ENCODE measurements around the gene STK39.

STK39 gene

DNA sequence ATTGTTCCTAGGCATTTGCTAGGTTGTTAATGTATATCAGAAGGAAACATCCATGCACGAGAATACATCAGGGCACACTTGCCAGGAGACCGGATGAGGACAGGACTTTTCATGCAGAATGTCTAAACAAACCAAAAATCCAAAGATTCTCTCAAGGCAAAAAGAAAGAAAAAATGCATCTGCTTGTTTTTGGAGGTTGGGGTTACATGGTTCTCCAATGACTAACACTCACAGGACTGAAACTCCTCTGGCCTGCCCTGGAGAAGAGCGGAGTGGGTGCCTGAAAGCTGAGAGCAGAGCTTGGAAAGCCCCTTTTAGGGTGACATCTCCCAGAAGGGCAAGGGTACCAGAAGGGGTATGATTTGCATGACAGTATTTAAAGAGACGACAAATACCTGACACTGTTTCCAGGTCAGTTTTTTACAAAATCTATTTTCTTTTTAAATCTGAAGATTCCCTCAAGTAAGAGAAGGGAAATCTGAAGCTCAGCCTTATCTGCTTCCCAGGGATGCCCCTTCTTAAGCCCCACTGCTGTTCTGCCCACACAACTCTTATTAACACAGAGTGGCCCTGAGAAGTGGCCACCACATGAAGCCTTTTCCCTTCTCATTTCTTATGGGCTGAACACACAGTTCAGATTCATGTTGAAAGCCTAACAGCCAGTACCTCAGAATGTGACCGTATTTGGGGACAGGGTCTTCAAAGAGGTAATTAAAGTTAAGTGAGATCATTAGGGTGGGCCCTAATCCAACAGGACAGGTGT, 216.4 kb downstream of the STK39 start:
- Histone ChIP-seq H3K9me3 (ENCODE audit: insufficient read depth, low read depth, low read length) (no peaks in the 10 kb centered on the region), H2BK12ac (ENCODE audit: low read length) (no peak overlapping the region), H3K14ac (ENCODE audit: low read length) (no peak overlapping the region), H2AK5ac (ENCODE audit: low read length) (no peak overlapping the region), H4K12ac (ENCODE audit: low read depth, low read length) (no peak overlapping the region), H3K23ac (ENCODE audit: low read length) (no peak overlapping the region), H2AFZ (ENCODE audit: insufficient read depth, low read length, poor library complexity) (no peak overlapping the region), H3K4me1 (ENCODE audit: control insufficient read depth in 1 of 2, insufficient read depth in 2 of 2, low read length in 2 of 2) (no peaks in the 10 kb centered on the region), H3K36me3 (ENCODE audit: control insufficient read depth in 1 of 2, insufficient read depth in 2 of 2, low read length in 2 of 2) (no peaks in the 10 kb centered on the region), H3K79me2 (ENCODE audit: control insufficient read depth, insufficient read depth, low read length, poor library complexity) (no peaks in the 10 kb centered on the region), H3K18ac (ENCODE audit: low read length) (no peak overlapping the region), H2BK5ac (ENCODE audit: low read depth, low read length, poor library complexity) (no peak overlapping the region), H3K4ac (ENCODE audit: low read depth, low read length) (no peak overlapping the region), H3K9ac (ENCODE audit: low read length) (no peak overlapping the region), H2BK120ac (ENCODE audit: insufficient read depth, low read length, poor library complexity) (no peak overlapping the region), H3K27me3 (ENCODE audit: insufficient read depth, low read length) (no peaks in the 10 kb centered on the region), H4K91ac (ENCODE audit: low read depth, low read length) (no peak overlapping the region), H3K4me2 (ENCODE audit: low read length) (no peak overlapping the region), H3K79me1 (ENCODE audit: low read length) (no peaks in the 10 kb centered on the region), H4K8ac (ENCODE audit: low read depth, low read length) (no peak overlapping the region), H3K27ac (ENCODE audit: low read depth, low read length) (no peak overlapping the region), H3K4me3 (ENCODE audit: low read depth, low read length) (no peak overlapping the region)
- no CpG with 5 or more reads among the region's 5 CpGs for WGBS (ENCODE audit: extremely low coverage, insufficient coverage, insufficient read length)
- no peak for DNase-seq

DNA sequence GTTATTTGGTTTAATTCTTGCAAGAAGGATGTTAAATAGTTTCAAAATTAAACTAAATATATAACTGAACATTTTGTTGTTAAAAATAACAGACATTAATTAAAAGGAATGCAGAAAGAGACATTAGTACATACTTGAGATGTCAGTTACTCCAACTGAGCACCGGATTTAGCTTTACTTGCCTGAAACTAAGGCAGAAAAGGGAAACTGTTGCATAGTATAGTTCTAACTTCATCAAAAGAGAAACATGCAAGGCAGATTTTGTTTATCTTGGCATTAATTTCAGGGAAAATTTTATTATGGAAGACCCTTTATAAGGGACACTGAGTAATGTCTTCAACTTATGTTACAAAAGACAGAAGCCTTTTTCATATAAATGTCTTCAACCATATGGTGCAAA, 218.3 kb downstream of the STK39 start:
- Histone ChIP-seq H3K36me3 (ENCODE audit: control insufficient read depth in 1 of 2, insufficient read depth in 2 of 2, low read length in 2 of 2) (no peaks in the 10 kb centered on the region), H3K4me1 (ENCODE audit: control insufficient read depth in 1 of 2, insufficient read depth in 2 of 2, low read length in 2 of 2) (no peaks in the 10 kb centered on the region), H3K79me2 (ENCODE audit: control insufficient read depth, insufficient read depth, low read length, poor library complexity) (no peaks in the 10 kb centered on the region), H2BK12ac (ENCODE audit: low read length) (no peak overlapping the region), H3K27ac (ENCODE audit: low read depth, low read length) (no peak overlapping the region), H4K8ac (ENCODE audit: low read depth, low read length) (no peak overlapping the region), H3K9me3 (ENCODE audit: insufficient read depth, low read depth, low read length) (no peaks in the 10 kb centered on the region), H3K18ac (ENCODE audit: low read length) (no peak overlapping the region), H2BK5ac (ENCODE audit: low read depth, low read length, poor library complexity) (no peak overlapping the region), H3K27me3 (ENCODE audit: insufficient read depth, low read length) (no peaks in the 10 kb centered on the region), H3K4me2 (ENCODE audit: low read length) (no peak overlapping the region), H3K23ac (ENCODE audit: low read length) (no peak overlapping the region), H4K91ac (ENCODE audit: low read depth, low read length) (no peak overlapping the region), H2BK120ac (ENCODE audit: insufficient read depth, low read length, poor library complexity) (no peak overlapping the region), H3K4ac (ENCODE audit: low read depth, low read length) (no peak overlapping the region), H2AFZ (ENCODE audit: insufficient read depth, low read length, poor library complexity) (no peak overlapping the region), H3K9ac (ENCODE audit: low read length) (no peak overlapping the region), H2AK5ac (ENCODE audit: low read length) (no peak overlapping the region), H3K79me1 (ENCODE audit: low read length) (no peaks in the 10 kb centered on the region), H3K14ac (ENCODE audit: low read length) (no peak overlapping the region), H4K12ac (ENCODE audit: low read depth, low read length) (no peak overlapping the region), H3K4me3 (ENCODE audit: low read depth, low read length) (no peak overlapping the region)
- DNase-seq, result no peak
- WGBS (ENCODE audit: extremely low coverage, insufficient coverage, insufficient read length), result no CpG with 5 or more reads among the region's 1 CpG

DNA sequence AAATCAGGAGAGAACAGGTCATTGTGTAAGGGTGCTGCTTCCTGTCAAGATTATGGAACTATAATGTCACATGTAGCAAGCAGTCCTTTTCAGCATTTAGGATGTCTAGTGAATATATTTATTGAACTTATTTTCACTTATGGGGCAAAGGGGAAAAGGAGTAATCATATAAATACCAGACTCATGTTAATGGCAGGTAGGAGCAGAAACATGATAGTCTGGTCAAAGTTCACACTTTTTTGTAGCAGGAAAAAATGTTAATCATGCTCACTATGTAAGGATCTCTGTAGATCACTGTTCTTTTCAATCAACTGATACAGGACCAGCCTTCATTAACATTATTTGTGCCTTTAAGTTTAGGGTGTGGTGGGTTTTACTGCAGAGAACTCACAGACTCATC, 219.0 kb downstream of the STK39 start:
- H3K27me3 ChIP-seq (ENCODE audit: insufficient read depth, low read length), result no peaks in the 10 kb centered on the region
- no peak overlapping the region for H3K23ac ChIP-seq (ENCODE audit: low read length)
- H3K14ac ChIP-seq (ENCODE audit: low read length), result no peak overlapping the region
- H2AFZ ChIP-seq (ENCODE audit: insufficient read depth, low read length, poor library complexity), result no peak overlapping the region
- H4K12ac ChIP-seq (ENCODE audit: low read depth, low read length), result no peak overlapping the region
- H3K4ac ChIP-seq (ENCODE audit: low read depth, low read length), result no peak overlapping the region
- H3K36me3 ChIP-seq (ENCODE audit: control insufficient read depth in 1 of 2, insufficient read depth in 2 of 2, low read length in 2 of 2), result no peaks in the 10 kb centered on the region
- no peak overlapping the region for H2BK5ac ChIP-seq (ENCODE audit: low read depth, low read length, poor library complexity)
- no peak overlapping the region for H3K4me3 ChIP-seq (ENCODE audit: low read depth, low read length)
- H2BK12ac ChIP-seq (ENCODE audit: low read length), result no peak overlapping the region
- H3K27ac ChIP-seq (ENCODE audit: low read depth, low read length), result no peak overlapping the region
- no peak overlapping the region for H4K8ac ChIP-seq (ENCODE audit: low read depth, low read length)
- no peak overlapping the region for H3K18ac ChIP-seq (ENCODE audit: low read length)
- DNase-seq, result no peak
- H3K9ac ChIP-seq (ENCODE audit: low read length), result no peak overlapping the region
- H3K79me2 ChIP-seq (ENCODE audit: control insufficient read depth, insufficient read depth, low read length, poor library complexity), result no peaks in the 10 kb centered on the region
- no peaks in the 10 kb centered on the region for H3K4me1 ChIP-seq (ENCODE audit: control insufficient read depth in 1 of 2, insufficient read depth in 2 of 2, low read length in 2 of 2)
- H4K91ac ChIP-seq (ENCODE audit: low read depth, low read length), result no peak overlapping the region
- H2BK120ac ChIP-seq (ENCODE audit: insufficient read depth, low read length, poor library complexity), result no peak overlapping the region
- H3K4me2 ChIP-seq (ENCODE audit: low read length), result no peak overlapping the region
- no peak overlapping the region for H2AK5ac ChIP-seq (ENCODE audit: low read length)
- no peaks in the 10 kb centered on the region for H3K79me1 ChIP-seq (ENCODE audit: low read length)
- no peaks in the 10 kb centered on the region for H3K9me3 ChIP-seq (ENCODE audit: insufficient read depth, low read depth, low read length)

DNA sequence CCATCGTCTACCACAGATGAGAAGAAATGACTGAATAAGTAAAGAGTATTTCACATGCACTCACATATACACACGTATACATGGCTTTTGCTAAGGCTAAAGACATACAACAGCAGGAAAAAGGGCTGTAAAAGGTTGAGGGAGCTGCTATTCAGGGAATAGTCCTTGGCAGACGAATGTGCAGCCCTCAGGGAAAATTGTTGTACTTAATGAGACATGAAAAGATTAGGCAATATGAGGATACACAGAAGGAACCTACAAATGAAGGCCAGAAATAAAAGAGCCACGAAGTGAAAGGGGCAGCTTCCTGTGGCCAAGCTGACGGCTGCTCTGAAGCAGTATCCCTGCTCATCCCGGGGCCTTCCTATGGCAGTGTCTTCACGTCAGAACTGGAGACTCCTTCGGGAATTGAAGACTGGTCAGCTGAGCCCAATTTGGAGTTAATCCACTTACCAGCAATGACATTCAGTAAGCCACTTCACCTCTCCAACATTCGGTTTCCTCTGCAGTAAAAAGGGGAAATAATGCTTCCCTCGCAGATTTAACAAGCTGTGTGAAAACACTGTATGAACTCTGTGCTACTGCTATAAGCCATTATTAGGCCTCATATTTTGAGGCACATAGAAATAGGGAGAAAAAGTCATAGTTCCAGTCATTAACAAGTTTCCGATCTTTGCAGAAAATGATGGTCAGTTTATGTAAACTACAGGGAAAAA, 221.8 kb downstream of the STK39 start:
- no peak overlapping the region for H4K91ac ChIP-seq (ENCODE audit: low read depth, low read length)
- no peak overlapping the region for H3K27ac ChIP-seq (ENCODE audit: low read depth, low read length)
- H2BK12ac ChIP-seq (ENCODE audit: low read length), result no peak overlapping the region
- H3K4me1 ChIP-seq (ENCODE audit: control insufficient read depth in 1 of 2, insufficient read depth in 2 of 2, low read length in 2 of 2), result no peaks in the 10 kb centered on the region
- no peak overlapping the region for H3K4ac ChIP-seq (ENCODE audit: low read depth, low read length)
- H2BK120ac ChIP-seq (ENCODE audit: insufficient read depth, low read length, poor library complexity), result no peak overlapping the region
- H4K12ac ChIP-seq (ENCODE audit: low read depth, low read length), result no peak overlapping the region
- no peak overlapping the region for H3K14ac ChIP-seq (ENCODE audit: low read length)
- no peak overlapping the region for H3K9ac ChIP-seq (ENCODE audit: low read length)
- no peak overlapping the region for H2AFZ ChIP-seq (ENCODE audit: insufficient read depth, low read length, poor library complexity)
- no peaks in the 10 kb centered on the region for H3K79me1 ChIP-seq (ENCODE audit: low read length)
- H2AK5ac ChIP-seq (ENCODE audit: low read length), result no peak overlapping the region
- no CpG with 5 or more reads among the region's 11 CpGs for WGBS (ENCODE audit: extremely low coverage, insufficient coverage, insufficient read length)
- DNase-seq, result no peak
- no peak overlapping the region for H3K18ac ChIP-seq (ENCODE audit: low read length)
- H3K27me3 ChIP-seq (ENCODE audit: insufficient read depth, low read length), result no peaks in the 10 kb centered on the region
- no peak overlapping the region for H3K23ac ChIP-seq (ENCODE audit: low read length)
- H3K9me3 ChIP-seq (ENCODE audit: insufficient read depth, low read depth, low read length), result no peaks in the 10 kb centered on the region
- H4K8ac ChIP-seq (ENCODE audit: low read depth, low read length), result no peak overlapping the region
- no peaks in the 10 kb centered on the region for H3K36me3 ChIP-seq (ENCODE audit: control insufficient read depth in 1 of 2, insufficient read depth in 2 of 2, low read length in 2 of 2)
- no peak overlapping the region for H2BK5ac ChIP-seq (ENCODE audit: low read depth, low read length, poor library complexity)
- no peak overlapping the region for H3K4me3 ChIP-seq (ENCODE audit: low read depth, low read length)
- H3K4me2 ChIP-seq (ENCODE audit: low read length), result no peak overlapping the region
- no peaks in the 10 kb centered on the region for H3K79me2 ChIP-seq (ENCODE audit: control insufficient read depth, insufficient read depth, low read length, poor library complexity)

Data from trophoblast cell (in vitro differentiated cells and primary cell).